ENCODE results near the gene DGKQ. TPM values are rescaled to one million over a fixed set of nuclear protein-coding genes. Genes with fewer than 3 reads are reported as not detected.
A peak's percentile ranks its signal among the peaks of the same experiment; 100 is the strongest.

The DGKQ gene
- total RNA-seq, 1 donor from 2014 or later, result 14.4 TPM

DNA sequence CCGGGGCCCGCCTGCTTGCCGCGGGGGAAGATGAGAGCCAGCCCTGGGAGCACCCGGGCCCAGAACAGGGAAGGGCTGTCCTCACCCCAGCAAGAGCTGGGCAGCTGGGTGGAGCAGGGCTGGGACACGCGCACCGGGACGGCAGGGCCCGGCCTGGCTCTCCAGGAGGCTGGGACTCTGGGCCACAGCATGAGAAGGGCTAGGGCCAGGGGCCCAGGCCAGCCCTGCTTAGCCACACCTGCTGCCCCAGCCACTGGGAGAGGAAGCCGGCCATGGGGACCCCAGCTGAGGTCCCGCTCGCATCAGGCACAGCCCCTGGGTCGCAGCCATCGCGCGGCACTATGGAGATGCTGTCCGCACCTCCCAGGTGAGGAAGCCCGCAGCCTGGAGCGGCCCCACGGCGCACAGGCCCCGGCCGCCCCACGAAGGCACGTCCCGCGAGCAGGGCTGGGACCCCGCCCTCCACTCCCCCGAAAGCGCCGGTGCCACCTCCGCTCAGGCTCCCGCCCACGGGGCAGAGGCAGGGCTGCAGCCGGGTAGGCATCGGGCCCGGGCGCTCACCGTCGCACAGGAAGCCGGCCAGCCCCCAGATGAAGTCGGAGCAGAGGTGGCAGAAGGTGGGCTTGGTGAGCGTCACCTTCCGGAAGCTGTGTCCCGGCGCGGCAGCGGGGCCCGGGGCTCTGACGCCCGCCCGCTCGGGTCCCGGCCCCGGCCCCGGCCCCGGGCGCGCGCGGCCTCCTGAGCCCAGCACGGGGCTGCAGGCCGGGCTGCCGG lies 531 bp downstream of the DGKQ start:
- intact Hi-C loops (cut with micrococcal nuclease), result loop anchor here (1.0 to 2.0 kb wide), 4 partner anchors 12 to 94 kb away; partner anchors contain the start of genes FGFRL1, GAK and TMEM175
- Mint-ChIP-seq H3K27me3 (ENCODE audit: low read depth) (no peaks in the 10 kb centered on the region), H3K4me3 (ENCODE audit: low read depth) (peak overlapping the region; percentile 52), H3K9me3 (no peaks in the 10 kb centered on the region), H3K27ac (no peak overlapping the region), H3K4me1 (ENCODE audit: low read depth) (no peaks in the 10 kb centered on the region), H3K36me3 (ENCODE audit: low read depth) (no peaks in the 10 kb centered on the region)
- DNase-seq (ENCODE audit: low spot score), result peak; percentile 42

DNA sequence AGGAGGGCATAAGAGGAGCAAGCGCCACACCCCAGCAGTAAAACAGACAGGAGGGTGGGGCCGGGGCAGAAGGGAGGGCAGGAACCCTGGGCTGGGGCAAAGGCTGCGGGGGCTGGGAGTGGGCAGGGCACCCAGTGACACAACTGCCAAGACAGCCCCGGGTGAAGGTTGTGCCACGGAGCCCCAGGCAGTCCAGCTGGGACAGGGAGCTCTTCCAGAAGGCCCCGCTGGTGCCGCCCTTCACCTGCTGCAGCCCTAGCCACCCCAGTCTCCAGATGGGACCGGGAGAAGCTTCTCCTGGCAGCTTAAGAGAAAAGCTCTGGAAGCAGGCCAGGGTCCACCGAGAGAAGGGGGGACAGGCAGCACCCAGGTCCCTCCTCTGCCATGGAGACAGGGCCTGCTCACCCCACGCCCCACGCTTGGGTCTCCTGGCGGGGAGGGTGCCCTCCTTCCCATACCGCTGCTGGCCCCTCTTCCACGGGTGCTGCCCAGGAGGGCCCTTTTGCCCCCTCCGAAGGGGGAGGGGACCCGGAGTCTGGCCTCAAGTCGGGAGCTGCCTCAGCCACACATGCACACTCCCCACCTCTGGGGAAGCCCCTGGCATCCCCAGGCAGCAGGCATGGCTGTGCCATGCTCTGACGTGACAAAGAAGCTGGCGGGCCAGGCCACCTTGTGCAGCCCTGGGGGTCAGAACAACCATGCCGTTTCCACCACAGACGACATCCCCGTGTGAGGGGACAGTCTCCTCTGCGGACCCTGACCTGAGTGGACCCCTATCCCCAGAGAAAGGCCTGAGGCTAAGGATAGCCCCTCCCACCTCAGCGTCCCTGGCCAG lies 1.5 kb downstream of the DGKQ start:
- no peak for DNase-seq (ENCODE audit: low spot score)

DNA sequence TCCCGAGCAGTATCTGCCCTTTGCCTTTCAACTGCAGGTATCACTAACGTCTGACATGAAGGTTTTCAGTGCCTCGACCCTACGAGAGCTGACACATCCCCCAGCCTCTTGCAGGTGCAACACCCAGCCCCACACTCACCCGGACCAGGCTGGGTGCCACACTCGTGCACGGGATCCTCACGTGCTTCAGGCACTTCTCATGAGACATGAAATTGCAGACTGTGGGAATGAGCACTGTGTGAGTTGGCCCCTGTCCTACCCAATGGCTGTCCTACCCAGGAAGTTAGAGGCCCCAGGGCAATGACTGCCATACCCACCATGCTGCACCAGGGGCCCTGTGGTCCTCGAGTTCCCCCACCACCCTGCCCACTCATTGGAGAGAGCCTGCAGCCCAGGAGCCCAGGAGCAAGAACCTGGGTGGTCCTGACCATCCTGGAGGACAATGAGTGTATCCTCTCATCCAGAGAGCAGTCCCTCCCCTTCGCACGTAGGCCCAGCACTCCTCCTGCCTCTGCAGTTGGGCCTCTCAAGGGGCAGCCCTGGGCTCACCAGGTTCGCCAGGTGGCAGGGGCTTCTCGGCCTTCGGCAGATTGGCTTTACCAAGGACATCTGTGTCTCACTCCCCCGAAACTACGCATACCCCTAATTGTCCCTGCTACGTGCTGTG lies 2.4 kb downstream of the DGKQ start:
- Mint-ChIP-seq H3K27me3 (ENCODE audit: low read depth) (no peaks in the 10 kb centered on the region), H3K27ac (no peak overlapping the region), H3K36me3 (ENCODE audit: low read depth) (no peaks in the 10 kb centered on the region), H3K9me3 (no peaks in the 10 kb centered on the region), H3K4me3 (ENCODE audit: low read depth) (peak overlapping the region; percentile 33), H3K4me1 (ENCODE audit: low read depth) (no peaks in the 10 kb centered on the region)
- no peak for DNase-seq (ENCODE audit: low spot score)
- intact Hi-C loops (cut with micrococcal nuclease), result no loop called here

More for the DNA sequence above, 1.5 kb downstream of the DGKQ start:
- H3K4me3 Mint-ChIP-seq (ENCODE audit: low read depth), result peak overlapping the region; percentile 33
- H3K9me3 Mint-ChIP-seq, result no peaks in the 10 kb centered on the region
- no peak overlapping the region for H3K27ac Mint-ChIP-seq
- no peaks in the 10 kb centered on the region for H3K27me3 Mint-ChIP-seq (ENCODE audit: low read depth)
- intact Hi-C loops (cut with micrococcal nuclease), result loop anchor here (2.0 kb wide), 2 partner anchors 39 kb away; partner anchors contain the start of genes FGFRL1, GAK and TMEM175
- no peaks in the 10 kb centered on the region for H3K4me1 Mint-ChIP-seq (ENCODE audit: low read depth)
- no peaks in the 10 kb centered on the region for H3K36me3 Mint-ChIP-seq (ENCODE audit: low read depth)

DNA sequence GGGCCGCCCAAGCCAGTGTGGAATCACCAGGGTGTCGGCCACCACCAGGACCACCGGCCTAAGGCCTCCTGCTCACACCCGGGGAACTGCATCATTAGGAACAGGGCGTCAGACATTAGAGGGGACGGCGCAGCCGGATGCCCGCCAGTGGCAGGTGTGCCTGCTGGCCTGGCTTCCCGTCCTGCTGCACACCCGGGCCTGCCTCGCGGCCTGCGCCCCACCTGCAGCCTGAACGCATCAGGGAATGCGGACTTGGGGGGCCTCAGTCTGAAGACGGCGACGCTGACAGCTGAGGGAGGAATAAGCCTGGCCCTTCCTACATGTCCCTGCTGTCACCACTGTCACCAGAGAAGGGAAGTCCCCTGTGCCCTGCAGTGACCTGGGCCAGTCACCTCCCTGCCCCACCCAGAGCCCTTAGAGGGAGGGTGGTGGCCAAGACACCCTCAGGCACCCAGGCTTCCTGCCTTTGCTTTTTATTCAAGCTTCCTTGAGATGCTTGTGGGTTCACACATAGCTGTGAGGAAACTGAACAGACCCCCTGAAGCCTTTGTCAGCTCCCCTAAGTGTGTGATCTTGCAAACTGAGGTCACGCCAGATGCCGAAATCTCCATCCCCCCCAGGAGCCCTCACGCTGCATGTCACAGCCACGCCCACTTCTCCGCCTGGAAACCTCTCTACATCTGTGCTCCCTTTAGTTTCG lies 3.2 kb downstream of the DGKQ start:
- Mint-ChIP-seq H3K36me3 (ENCODE audit: low read depth) (no peaks in the 10 kb centered on the region), H3K9me3 (no peaks in the 10 kb centered on the region), H3K27ac (no peak overlapping the region), H3K4me1 (ENCODE audit: low read depth) (no peaks in the 10 kb centered on the region), H3K27me3 (ENCODE audit: low read depth) (no peaks in the 10 kb centered on the region), H3K4me3 (ENCODE audit: low read depth) (no peak overlapping the region)
- no peak for DNase-seq (ENCODE audit: low spot score)
- intact Hi-C loops (cut with micrococcal nuclease), result no loop called here

DNA sequence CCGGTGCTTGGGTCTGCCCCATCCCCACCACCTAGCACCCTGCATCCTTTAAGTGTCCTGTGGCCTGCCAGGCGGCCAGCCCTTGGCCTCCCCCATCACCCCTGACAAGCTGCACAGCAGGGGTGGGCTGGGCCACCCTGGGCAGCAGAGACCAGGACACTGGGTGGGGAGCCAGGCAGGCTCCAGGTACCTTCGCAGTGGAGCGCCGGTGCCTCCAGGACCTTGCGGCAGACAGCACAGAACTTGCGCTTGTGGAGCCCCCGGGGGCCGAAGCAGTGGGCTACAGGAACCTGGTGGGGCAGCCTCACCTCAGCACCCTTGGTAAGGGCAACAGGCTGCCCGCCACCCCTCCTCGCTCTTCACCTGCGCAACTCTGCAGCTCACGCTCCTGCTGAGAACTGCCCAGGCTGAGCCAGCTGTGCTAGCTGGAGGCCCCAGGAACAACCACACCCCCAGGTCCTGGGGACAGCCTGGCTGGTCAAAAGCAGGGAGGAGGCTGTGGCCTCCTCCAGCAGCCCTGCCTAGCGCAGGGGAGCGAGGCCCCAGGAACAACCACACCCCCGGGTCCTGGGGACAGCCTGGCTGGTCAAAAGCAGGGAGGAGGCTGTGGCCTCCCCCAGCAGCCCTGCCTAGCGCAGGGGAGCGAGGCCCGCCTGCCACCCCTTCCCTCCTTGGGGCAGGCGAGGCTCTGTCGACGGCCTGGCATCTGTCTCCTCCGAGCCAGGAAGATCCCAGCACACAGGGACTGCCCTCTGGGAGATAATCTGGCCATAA lies 4.6 kb downstream of the DGKQ start:
- H3K36me3 Mint-ChIP-seq (ENCODE audit: low read depth), result no peaks in the 10 kb centered on the region
- intact Hi-C loops (cut with micrococcal nuclease), result no loop called here
- H3K27ac Mint-ChIP-seq, result no peak overlapping the region
- no peaks in the 10 kb centered on the region for H3K4me1 Mint-ChIP-seq (ENCODE audit: low read depth)
- no peak overlapping the region for H3K4me3 Mint-ChIP-seq (ENCODE audit: low read depth)
- no peaks in the 10 kb centered on the region for H3K27me3 Mint-ChIP-seq (ENCODE audit: low read depth)
- DNase-seq (ENCODE audit: low spot score), result no peak
- H3K9me3 Mint-ChIP-seq, result no peaks in the 10 kb centered on the region

DNA sequence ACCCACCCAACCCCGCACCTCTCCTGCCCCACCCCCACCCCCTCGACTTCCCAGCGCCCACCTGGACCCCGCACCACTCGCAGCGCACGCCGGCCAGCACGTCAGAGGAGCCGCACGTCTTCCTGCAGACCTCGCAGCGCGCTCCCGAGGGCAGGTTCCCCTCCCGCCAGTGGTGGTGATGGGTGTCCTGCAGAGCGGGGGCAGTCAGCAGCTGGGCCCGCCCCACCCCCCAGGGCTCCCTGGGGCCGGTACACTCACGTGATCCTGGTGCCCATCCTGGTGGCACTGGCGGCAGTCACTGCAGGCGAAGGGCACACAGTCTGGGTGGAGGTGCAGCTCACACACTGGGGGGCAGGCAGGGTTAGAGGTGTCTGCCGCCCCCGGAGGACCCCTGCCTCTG lies 5.1 kb downstream of the DGKQ start:
- Mint-ChIP-seq H3K9me3 (no peaks in the 10 kb centered on the region), H3K4me1 (ENCODE audit: low read depth) (no peaks in the 10 kb centered on the region), H3K27ac (no peak overlapping the region), H3K4me3 (ENCODE audit: low read depth) (no peak overlapping the region), H3K27me3 (ENCODE audit: low read depth) (no peaks in the 10 kb centered on the region), H3K36me3 (ENCODE audit: low read depth) (no peaks in the 10 kb centered on the region)
- DNase-seq (ENCODE audit: low spot score), result no peak
- intact Hi-C loops (cut with micrococcal nuclease), result no loop called here

DNA sequence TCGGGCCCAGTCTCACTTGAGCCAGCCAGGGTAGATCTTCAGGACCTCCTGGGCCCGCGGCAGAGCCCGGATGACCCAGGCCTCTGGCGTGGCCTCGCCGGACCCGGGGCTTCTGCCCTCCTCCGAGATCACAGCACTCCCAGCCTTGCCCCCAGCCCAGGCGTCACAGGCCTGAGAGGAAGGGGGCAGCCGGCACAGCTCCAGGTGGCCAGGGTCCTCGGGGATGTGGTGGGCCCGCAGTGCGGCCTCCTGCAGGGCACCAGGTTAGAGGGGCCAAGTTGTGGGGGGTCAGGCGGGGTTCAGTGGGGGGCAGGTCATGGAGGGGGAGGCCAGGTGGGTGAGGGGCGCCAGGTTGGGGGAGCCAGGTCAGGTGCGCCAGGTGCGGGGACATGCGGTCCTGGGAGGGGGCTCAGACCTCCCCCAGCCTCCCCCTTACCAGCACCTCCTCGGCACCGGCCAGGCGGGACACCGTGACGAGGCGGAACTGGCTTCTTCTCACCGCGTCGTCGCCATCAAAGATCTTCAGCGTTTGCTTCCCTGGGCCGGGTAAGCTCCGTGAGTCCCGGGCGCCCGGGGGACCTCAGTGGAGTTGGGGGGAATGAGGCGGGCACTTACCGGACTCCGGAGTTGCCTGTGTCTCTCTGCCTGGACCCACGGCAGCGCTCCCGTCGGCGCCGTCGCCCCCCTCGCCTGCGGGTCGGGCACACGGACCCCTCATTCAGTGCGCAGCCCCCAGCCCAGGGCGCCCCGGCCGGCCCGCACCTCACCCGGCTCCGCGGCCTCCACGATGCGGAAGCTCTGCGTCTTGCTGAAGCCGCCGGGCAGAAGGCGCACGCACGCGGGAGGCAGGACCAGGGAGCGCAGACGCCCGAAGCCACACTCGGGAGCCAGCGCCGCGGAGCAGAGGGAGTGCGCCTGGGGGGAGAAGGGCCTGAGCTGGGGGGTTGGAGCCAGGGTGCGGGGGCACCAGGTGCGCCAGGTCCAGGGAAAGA lies 6.0 kb downstream of the DGKQ start:
- intact Hi-C loops (cut with micrococcal nuclease), result no loop called here
- no peak overlapping the region for H3K27ac Mint-ChIP-seq
- H3K9me3 Mint-ChIP-seq, result no peaks in the 10 kb centered on the region
- no peak overlapping the region for H3K4me3 Mint-ChIP-seq (ENCODE audit: low read depth)
- H3K4me1 Mint-ChIP-seq (ENCODE audit: low read depth), result no peaks in the 10 kb centered on the region
- H3K27me3 Mint-ChIP-seq (ENCODE audit: low read depth), result no peaks in the 10 kb centered on the region
- H3K36me3 Mint-ChIP-seq (ENCODE audit: low read depth), result no peaks in the 10 kb centered on the region
- DNase-seq (ENCODE audit: low spot score), result no peak

DNA sequence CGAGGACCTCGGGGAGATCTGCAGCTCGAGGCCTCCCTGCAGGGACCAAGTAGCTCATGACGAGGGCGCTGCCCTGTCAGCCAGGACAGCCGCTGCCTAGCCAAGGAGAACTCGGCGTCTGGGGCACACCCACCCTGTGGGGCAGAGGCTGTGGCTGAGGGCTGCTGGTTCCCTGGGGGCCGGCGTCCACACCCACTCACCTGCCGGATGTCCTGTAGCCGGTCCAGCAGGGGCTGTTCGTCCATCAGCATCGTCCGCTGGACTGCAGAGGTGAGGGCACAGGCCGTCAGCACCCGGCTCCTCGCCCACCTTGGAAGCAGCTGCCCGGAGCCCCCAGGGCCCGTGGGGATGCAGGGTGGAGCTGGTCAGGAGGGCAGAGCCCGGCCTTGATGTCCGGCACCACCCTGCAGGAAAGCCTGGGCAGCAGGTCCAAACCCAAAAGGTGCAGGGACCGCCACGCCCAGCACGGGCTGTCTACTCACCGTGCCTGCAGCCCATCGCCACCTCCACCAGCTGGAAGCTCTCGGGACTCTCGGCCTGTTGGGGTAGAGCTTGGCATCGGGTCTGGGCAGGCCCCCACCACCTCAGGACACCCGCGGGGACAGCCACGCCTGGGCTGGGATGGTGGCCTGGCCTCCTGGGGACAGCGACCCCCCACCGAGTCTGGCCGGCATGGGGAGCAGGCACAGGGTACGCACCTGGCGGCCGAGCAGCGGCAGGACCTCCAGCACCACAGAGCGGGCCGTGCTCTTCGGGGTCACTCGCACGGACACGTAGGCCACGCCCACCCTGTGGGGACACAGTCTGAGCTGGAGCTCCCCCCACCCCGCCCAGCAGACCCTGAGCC lies 6.9 kb downstream of the DGKQ start:
- no peaks in the 10 kb centered on the region for H3K9me3 Mint-ChIP-seq
- no peak for DNase-seq (ENCODE audit: low spot score)
- H3K4me3 Mint-ChIP-seq (ENCODE audit: low read depth), result no peak overlapping the region
- no peak overlapping the region for H3K27ac Mint-ChIP-seq
- H3K27me3 Mint-ChIP-seq (ENCODE audit: low read depth), result no peaks in the 10 kb centered on the region
- H3K4me1 Mint-ChIP-seq (ENCODE audit: low read depth), result no peaks in the 10 kb centered on the region
- H3K36me3 Mint-ChIP-seq (ENCODE audit: low read depth), result no peaks in the 10 kb centered on the region
- intact Hi-C loops (cut with micrococcal nuclease), result no loop called here

DNA sequence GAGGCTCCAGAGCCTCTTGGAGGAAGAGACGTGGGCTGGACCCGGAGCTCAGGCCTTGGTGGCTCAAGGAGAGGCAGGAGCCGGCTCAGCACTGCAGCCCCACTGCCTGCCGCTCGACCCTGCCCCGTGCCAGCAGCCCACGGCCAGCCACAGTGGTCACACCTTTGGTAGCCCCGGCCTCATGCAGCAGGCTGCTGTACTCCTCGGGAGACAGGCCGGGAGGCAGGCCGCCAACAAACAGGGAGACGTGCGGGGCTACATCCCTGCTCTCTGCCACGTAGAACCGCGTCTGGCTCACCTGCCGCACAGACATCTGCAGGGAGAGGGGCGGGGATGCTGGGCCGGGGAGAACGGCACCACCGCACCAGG lies 7.6 kb downstream of the DGKQ start:
- Mint-ChIP-seq H3K4me3 (ENCODE audit: low read depth) (no peak overlapping the region), H3K4me1 (ENCODE audit: low read depth) (no peaks in the 10 kb centered on the region), H3K9me3 (no peaks in the 10 kb centered on the region), H3K36me3 (ENCODE audit: low read depth) (no peaks in the 10 kb centered on the region), H3K27me3 (ENCODE audit: low read depth) (no peaks in the 10 kb centered on the region), H3K27ac (no peak overlapping the region)
- intact Hi-C loops (cut with micrococcal nuclease), result no loop called here
- no peak for DNase-seq (ENCODE audit: low spot score)

DNA sequence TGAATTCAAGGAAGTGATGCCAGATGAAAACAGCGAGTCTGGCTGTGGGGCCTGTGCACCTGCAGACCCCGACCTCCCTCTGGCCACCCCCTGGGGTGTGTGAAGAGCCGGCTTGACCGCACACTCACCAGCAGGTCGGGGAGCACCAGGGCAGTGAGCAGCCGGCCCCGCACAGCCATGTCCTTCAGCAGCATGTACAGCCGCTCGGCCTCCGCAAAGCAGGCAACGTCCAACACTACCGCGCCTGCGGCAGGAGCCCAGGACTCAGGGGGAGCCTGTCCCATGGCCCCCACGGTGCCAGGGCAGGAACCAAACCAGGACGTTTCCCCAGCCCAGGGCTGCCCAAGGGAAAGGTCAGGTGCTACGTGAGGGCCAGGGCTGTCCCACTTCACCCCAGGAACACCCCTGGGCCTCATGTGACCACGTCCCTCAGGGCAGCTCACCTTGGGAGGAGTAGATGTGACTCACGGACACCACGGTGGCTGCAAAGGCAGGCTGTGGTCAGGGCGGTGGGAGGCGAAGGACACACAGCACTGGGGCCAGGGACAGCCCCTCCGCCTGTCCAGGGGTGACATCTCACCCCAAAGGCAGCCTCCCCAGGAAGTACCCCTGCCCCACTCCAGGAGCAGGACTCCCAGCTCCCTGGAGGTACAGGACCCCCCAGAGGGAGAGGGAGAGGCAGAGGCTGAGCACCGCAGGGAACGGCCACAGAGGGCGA lies 8.2 kb downstream of the DGKQ start:
- Mint-ChIP-seq H3K27me3 (ENCODE audit: low read depth) (no peaks in the 10 kb centered on the region), H3K4me1 (ENCODE audit: low read depth) (no peaks in the 10 kb centered on the region), H3K4me3 (ENCODE audit: low read depth) (no peak overlapping the region), H3K36me3 (ENCODE audit: low read depth) (no peaks in the 10 kb centered on the region), H3K9me3 (no peaks in the 10 kb centered on the region), H3K27ac (no peak overlapping the region)
- DNase-seq (ENCODE audit: low spot score), result no peak
- intact Hi-C loops (cut with micrococcal nuclease), result no loop called here

Measured in activated T-helper 2 cell treated with anti-CD3 and anti-CD28 coated beads, Interferon-gamma antibody, Interleukin-2, Interleukin-4, amounts not matched to agents 10 μg/mL and 5 μg/mL and 100 μg/mL, durations not matched to agents 14 hours and 24 hours and 36 hours (primary cell).